Measurements from ENCODE around the gene TP53I3.
"Not testable (repeated sequence)": the region's sequence is repeated elsewhere in the genome, so short reads cannot be mapped to it uniquely, and the experiment has no call there.

Gene TP53I3

GRCh38 chr2:24095171-24095677 is 10.6 kb upstream of the TP53I3 start:
- DNase-seq (ENCODE audit: low read depth) = not testable (repeated sequence)

DNA sequence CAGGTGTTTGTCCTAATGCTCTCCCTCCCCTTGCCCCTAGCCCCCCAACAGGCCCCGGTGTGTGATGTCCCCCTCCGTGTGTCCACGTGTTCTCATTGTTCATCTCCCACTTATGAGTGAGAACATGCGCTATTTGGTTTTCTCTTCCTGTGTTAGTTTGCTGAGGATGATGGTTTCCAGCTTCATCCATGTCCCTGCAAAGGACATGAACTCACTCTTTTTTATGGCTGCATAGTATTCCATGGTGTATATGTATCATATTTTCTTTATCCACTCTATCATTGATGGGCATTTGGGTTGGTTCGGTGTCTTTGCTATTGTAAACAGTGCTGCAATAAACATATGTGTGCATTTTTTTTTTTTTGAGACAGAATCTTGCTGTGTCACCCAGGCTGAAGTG is 8.6 kb upstream of the TP53I3 start:
- DNase-seq (ENCODE audit: low read depth) = not testable (repeated sequence)

DNA sequence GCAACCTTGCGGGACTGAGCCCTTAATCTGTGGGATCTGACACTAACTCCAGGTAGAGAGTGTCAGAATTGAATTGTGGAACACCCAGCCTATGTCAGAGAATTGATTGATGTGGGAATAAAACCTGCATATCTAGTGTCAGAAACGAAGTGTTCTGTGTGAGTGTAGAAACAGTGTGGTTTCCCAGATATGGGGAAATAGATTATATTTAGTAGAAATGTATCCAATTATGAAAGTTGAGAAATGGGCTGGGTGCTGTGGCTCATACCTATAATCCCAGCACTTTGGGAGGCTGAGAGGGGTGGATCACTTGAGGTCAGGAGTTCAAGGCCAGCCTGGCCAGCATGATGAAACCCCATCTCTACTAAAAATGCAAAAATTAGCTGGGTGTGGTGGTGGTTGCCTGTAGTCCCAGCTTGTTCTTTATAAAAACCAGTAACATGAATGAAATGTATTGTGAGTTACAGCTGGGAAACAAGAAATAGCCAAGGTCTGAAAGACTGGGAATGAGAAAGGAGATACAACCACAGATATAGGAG is 4.3 kb upstream of the TP53I3 start:
- no peak for DNase-seq (ENCODE audit: low read depth)

DNA sequence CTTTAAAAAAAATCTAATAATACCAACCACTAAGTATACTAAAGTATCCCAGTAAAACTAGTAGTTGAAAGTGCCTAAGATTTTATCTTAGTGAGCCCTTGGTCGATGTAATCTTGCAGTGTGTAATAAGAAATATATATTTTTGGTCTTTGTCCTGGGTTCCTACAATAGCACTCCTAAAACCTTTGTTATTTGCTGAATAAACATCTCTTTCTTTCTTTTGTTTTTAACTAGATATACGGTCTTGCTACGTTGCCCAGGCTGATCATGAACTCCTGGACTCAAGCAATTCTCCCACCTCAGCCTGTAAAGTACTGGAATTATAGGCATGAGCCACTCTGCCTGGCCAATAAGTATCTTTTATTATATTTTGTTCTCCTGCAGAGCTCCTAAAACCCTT is 2.4 kb upstream of the TP53I3 start:
- DNase-seq (ENCODE audit: low read depth) = no peak

- no peak for DNase-seq (ENCODE audit: low read depth)
Measured at GRCh38 chr2:24086241-24086640, 1.6 kb upstream of the TP53I3 start.

DNA sequence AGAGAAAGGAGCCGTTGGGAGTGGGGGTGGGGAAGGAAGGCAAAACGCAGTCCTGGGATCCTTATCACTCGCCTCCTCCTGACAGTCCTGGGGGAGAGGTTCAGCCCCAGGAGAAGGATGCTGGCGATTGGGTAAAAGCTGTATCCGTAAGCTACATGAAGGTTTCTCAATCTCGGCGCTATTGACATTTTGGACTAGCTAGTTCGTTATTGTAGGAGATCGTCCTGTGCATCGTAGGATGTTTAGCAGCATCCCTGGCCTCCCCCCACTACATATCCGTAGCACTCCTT is 511 bp upstream of the TP53I3 start:
- DNase-seq (ENCODE audit: low read depth) = no peak

- peak; percentile 81 for DNase-seq (ENCODE audit: low read depth)
Measured at GRCh38 chr2:24083567-24084385, 858 bp downstream of the TP53I3 start.

- DNase-seq (ENCODE audit: low read depth) = no peak
Measured at GRCh38 chr2:24082787-24083566, 1.7 kb downstream of the TP53I3 start.

DNA sequence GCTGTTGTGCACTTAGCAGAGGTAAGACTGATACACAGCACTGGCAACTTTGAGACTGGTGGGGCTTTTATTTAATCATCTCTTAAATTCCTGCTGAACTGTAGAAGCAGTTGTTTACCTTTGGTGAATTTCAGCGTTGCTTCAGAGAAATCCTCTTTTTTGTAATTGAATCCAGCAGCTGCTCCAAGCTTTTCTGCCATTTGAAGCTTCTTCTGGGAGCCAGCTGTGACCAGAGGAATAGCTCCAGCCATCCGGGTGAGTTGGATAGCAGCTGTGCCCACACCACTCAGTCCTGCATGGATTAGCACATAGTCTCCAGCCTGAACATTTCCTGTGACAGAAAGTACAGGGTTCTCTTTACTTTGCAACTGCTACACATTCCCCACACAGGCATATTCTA is 3.9 kb downstream of the TP53I3 start:
- DNase-seq (ENCODE audit: low read depth) = no peak

DNA sequence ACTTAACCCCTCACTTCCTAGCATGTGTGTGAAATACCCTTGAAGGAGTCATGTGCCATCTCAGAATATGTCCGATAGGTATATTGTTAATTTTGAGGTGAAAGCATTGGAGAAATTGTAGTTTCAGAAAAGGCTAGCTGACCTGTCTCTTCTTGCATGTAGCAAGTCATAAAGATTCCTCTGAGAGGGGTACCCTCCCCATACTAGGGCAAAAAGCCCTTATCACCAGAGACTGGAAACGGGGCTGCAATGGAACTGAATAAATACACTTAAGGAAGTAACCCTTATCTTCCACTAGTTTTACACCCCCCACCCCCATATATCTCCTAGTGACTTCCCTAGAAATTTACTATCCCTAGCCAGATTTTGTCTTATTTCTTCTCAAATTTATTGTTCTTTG is 6.8 kb downstream of the TP53I3 start:
- no peak for DNase-seq (ENCODE audit: low read depth)

DNA sequence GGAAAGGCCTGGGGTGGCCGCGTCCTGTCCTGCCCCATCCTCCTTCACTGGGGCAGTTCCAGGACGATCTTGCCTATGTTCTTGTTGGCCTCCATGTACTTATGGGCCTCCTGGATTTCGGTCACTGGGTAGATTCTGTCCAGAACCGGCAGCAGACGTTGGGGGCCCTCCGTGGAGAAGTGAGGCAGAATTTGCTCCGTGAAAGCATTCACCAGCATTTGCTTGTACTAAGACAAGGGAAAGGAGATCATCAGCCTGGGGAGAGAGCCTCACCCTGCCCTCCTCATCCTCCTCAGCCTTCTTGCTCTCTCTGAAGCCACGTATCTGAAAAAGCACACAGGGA is 7.1 kb downstream of the TP53I3 start:
- DNase-seq (ENCODE audit: low read depth) = no peak

DNA sequence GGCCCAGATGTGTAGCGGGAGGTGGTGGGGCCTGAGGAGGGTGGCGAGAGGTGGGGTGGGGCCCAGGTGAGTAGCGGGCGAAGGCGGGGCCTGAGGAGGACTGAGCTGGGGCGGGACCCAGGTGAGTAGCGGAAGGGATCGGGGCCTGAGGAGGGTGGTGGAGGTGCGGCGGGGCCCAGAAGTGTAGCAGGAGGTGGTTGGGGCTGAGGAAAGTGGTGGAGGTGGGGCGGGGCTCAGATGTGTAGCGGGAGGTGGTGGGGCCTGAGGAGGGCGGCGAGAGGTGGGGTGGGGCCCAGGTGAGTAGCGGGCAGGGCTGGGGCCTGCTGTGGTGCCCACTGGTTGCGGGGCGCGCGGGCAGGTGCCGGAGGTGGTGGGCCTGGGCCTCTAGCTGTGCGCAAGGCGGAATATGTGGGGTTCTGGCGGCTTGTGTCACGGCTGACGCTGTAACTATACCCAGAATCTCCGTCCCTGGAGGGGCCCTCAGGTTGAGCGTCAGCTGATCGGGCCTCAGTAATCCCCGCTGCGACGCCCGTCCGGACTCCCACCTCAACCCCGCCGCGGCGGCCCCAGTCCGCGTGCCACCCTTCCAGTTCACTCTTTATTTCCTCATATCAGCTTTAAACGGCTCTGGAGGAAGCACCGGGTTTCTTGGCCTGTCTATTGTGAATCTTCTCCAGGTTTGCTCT is 7.6 kb downstream of the TP53I3 start:
- peak; percentile 34 for DNase-seq (ENCODE audit: low read depth)

GRCh38 chr2:24075915-24076848 is 8.5 kb downstream of the TP53I3 start, which contains the start of gene SF3B6:
Gene SF3B6, minus strand, starts transcription at chr2:24076326. Its CDS starts 97 bp downstream, at chr2:24076229.
- DNase-seq (ENCODE audit: low read depth) = peak; percentile 99

DNA sequence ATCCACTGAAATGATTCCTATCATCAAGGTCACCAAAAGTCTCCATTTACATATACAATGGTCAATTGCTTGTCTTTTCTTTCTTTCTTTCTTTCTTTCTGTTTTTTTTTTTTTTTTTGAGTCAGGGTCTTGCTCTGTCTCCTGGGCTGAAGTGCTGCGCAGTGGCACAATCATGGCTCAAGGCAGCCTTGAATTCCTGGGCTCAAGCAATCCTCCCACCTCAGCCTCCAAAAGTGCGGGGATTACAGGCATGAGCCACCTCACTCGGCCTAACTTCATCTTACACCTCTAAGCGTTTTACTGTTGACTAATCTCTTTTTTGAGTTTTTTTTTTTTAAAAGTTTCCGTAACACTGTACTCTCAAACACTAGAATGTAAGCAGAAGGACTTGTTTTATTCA is 9.4 kb downstream of the TP53I3 start:
- DNase-seq (ENCODE audit: low read depth) = no peak

DNA sequence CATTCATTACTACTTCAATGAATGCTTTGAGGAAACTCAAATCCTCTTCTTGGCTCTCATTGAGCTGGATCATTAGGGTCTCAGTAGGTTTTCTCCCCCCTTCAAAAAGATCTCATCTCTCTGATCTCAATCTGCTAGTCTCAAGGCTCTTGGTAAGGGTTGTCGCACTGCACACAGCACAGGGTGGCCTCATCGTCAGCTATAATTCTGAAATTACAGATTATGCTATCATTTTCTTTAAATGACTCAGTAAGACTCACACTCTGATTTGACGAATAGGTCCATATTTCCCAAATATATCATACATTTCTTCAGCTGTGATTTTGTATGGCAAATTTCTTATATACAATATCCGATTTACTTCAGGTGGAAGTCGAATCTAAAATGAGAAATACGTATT is 10.8 kb downstream of the TP53I3 start:
- no peak for DNase-seq (ENCODE audit: low read depth)

GRCh38 chr2:24072259-24072658 is 12.4 kb downstream of the TP53I3 start:
- DNase-seq (ENCODE audit: low read depth) = no peak

- no peak for DNase-seq (ENCODE audit: low read depth)
Measured at GRCh38 chr2:24065341-24065740, 19.3 kb downstream of the TP53I3 start.

DNA sequence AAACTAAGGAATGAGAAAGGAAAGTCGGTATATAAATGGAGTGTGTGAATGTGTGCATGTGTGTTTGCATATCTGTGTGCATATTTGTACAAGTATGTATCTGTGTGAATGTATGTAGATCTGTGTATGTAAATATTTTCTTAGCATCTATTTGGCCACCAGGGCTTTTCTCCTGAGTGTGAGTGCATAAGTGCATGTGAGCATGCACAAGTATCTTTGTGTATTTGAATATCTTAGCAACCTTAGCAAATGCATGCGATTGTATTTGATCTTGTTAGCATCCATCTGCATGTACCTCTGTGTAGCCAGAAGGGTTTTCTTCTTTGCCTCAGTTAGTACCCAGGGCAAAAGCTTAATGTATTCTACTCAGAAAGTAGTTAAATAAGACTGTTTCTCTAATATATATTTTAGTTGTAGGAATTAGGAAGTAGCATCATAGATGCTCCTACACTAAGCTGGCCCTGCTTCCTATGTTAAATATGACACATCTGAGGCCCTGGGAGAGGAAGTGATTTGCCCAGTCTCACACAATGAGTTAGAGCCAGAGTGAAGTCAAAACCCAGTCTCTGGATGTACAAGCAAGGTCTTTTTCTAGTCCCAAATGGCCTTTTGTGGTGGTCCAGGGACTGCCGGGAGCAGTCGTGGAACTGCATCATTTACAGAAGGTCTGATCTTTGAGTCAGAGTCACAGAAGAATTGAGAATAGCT is 25.9 kb downstream of the TP53I3 start:
- DNase-seq (ENCODE audit: low read depth) = no peak

DNA sequence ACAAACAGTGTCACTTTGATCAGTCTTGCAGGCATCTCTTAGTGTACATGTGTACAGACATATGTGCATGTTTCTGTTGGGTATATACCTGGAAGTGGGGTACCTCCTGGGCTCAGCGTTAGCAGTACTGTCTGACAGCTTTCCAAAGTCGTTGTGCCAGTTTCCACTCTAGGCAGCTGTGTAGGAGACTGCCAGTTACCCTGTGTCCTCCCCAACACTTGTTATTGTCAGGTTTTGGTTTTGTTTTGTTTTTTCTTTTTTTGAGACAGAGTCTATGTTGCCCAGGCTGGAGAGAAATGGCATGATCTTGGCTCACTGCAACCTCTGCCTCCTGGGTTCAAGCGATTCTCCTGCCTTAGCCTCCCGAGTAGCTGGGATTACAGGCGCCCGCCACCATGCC is 28.9 kb downstream of the TP53I3 start:
- DNase-seq (ENCODE audit: low read depth) = no peak

GRCh38 chr2:24054366-24055010 is 30.1 kb downstream of the TP53I3 start:
- DNase-seq (ENCODE audit: low read depth) = no peak

Measured in EH (cell line).